ENCODE data around the gene PSMD3. TPM values are rescaled to one million over a fixed set of nuclear protein-coding genes. Genes with fewer than 3 reads are reported as not detected.

Gene PSMD3
- total RNA-seq, 1 donor: 94.8 TPM

DNA sequence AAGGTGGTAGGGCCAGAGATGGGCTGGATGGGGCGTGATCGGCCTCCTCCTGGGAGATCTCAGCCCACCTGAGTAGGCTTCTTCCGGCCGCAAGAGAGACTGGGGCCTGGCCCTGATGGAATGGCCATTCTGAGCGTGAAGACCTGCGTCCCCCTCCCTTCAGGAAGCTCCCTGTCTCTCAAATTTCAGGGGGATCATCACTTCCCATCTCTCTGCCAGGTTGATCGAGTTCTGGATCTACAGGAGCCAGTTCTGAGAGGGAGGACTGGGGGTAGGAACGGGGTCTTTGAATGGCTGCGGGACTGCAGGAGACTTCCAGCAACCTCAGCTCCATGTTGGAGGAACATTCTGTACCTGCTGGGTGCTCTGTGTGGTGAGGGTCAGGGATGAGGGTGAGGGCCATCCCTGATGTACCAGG, 27.1 kb upstream of the PSMD3 start:
- H3K27ac ChIP-seq (ENCODE audit: low read depth, low read length): no peak overlapping the region

DNA sequence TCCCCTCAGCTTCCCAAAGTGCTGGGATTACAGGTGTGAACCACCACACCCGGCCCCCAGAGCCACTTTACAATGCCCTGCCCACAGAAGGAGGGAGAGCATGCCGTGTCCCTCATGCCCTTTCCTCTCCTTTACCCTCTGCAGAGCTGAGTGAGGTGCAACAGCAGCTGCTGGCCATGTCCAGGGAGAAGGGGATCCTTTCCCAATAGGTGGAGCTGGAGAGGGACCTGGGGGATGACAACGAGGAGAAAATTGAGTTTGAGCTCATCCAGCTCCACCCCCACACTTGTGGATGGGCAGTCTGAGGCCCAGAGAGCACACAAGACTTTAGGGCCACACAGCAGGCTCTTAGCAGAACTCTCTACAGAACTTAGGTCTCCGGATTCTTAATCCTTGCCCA, 25.7 kb upstream of the PSMD3 start:
- Histone ChIP-seq H3K36me3 (ENCODE audit: insufficient read depth, low read length) (no peaks in the 10 kb centered on the region), H3K9me3 (ENCODE audit: low read depth, low read length) (no peaks in the 10 kb centered on the region), H3K4me1 (ENCODE audit: insufficient read depth, low read length) (peaks cover 10% of the 10 kb centered on the region), H3K27ac (ENCODE audit: low read depth, low read length) (no peak overlapping the region), H4K20me1 (ENCODE audit: insufficient read depth, low read length) (no peaks in the 10 kb centered on the region), H3K79me2 (ENCODE audit: insufficient read depth, low read length) (no peaks in the 10 kb centered on the region), H3K4me2 (ENCODE audit: insufficient read depth, low read length) (no peak overlapping the region), H2AFZ (ENCODE audit: low read length) (peak overlapping the region; percentile 22), H3K27me3 (ENCODE audit: insufficient read depth, low read length) (no peaks in the 10 kb centered on the region), H3K4me3 (ENCODE audit: insufficient read depth, low read length) (no peak overlapping the region)
- DNase-seq (ENCODE audit: insufficient read length, low spot score, missing footprints): no peak
- TF ChIP-seq, protein P1, sequence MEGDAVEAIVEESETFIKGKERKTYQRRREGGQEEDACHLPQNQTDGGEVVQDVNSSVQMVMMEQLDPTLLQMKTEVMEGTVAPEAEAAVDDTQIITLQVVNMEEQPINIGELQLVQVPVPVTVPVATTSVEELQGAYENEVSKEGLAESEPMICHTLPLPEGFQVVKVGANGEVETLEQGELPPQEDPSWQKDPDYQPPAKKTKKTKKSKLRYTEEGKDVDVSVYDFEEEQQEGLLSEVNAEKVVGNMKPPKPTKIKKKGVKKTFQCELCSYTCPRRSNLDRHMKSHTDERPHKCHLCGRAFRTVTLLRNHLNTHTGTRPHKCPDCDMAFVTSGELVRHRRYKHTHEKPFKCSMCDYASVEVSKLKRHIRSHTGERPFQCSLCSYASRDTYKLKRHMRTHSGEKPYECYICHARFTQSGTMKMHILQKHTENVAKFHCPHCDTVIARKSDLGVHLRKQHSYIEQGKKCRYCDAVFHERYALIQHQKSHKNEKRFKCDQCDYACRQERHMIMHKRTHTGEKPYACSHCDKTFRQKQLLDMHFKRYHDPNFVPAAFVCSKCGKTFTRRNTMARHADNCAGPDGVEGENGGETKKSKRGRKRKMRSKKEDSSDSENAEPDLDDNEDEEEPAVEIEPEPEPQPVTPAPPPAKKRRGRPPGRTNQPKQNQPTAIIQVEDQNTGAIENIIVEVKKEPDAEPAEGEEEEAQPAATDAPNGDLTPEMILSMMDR (IDR thresholded peaks at IDR 0.05; ENCODE audit: extremely low read depth, low read depth, low read length): no peak

More for the DNA sequence above, 27.1 kb upstream of the PSMD3 start:
- TF ChIP-seq, protein P1 (IDR thresholded peaks at IDR 0.05; ENCODE audit: extremely low read depth, low read depth, low read length): no peak
- Histone ChIP-seq H3K27me3 (ENCODE audit: insufficient read depth, low read length) (no peaks in the 10 kb centered on the region), H3K36me3 (ENCODE audit: insufficient read depth, low read length) (no peaks in the 10 kb centered on the region), H3K4me1 (ENCODE audit: insufficient read depth, low read length) (peaks cover 8% of the 10 kb centered on the region), H3K9me3 (ENCODE audit: low read depth, low read length) (no peaks in the 10 kb centered on the region), H3K79me2 (ENCODE audit: insufficient read depth, low read length) (no peaks in the 10 kb centered on the region), H3K4me3 (ENCODE audit: insufficient read depth, low read length) (peak overlapping the region; percentile 67), H3K4me2 (ENCODE audit: insufficient read depth, low read length) (peak overlapping the region; percentile 81), H2AFZ (ENCODE audit: low read length) (peak overlapping the region; percentile 95), H4K20me1 (ENCODE audit: insufficient read depth, low read length) (no peaks in the 10 kb centered on the region)
- DNase-seq (ENCODE audit: insufficient read length, low spot score, missing footprints): peak; percentile 3

DNA sequence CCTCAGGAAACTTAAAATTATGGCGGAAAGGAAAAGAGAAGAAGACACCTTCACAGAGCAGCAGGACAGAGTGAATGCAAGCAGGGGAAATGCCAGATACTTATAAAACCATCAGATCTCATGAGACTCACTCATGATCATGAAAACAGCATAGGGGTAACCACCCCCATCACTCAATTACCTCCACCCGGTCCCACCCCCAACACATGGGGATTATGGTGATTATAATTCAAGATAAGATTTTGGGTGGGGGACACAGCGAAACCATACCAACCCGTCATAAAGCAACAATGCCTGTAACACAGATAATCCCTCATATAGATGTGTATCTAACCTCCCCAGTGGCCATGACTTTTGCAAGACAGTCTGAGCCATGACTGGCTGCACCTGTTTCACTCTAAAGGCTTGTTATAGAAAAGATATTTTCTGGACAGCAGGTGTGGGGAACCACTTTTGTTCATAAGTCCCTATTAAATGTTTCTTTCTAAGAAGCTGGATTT, 24.8 kb upstream of the PSMD3 start:
- no peak for DNase-seq (ENCODE audit: insufficient read length, low spot score, missing footprints)

DNA sequence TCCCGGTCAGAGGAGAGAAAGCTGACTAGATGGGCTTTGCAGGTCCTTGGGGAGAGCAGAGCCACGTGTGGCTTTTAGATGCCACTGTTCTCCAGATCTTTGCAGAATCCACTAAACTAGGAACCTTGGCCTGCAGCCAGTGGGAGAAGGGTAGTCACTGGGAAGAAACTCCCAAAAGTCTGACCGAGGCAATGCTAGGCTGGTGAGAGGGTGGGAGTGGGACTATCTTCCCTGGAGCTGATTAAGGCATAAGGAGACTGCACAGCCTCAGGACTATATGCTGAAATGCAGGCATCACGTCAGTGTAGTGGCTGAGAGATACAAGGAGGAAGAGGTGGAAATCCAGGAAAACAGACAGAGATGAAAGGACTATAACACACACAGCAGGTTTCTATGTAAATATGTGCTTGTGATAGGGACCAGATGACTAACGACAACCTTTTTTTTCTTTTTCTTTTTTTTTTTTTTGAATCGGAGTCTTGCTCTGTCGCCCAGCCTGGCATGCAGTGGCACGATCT, 20.0 kb upstream of the PSMD3 start:
- H3K4me3 ChIP-seq (ENCODE audit: insufficient read depth, low read length): no peak overlapping the region
- TF ChIP-seq, protein P1 (IDR thresholded peaks at IDR 0.05; ENCODE audit: extremely low read depth, low read depth, low read length): no peak
- H4K20me1 ChIP-seq (ENCODE audit: insufficient read depth, low read length): no peaks in the 10 kb centered on the region
- no peak for DNase-seq (ENCODE audit: insufficient read length, low spot score, missing footprints)
- H3K79me2 ChIP-seq (ENCODE audit: insufficient read depth, low read length): no peaks in the 10 kb centered on the region
- H3K36me3 ChIP-seq (ENCODE audit: insufficient read depth, low read length): no peaks in the 10 kb centered on the region
- no peak overlapping the region for H3K27ac ChIP-seq (ENCODE audit: low read depth, low read length)
- H3K9me3 ChIP-seq (ENCODE audit: low read depth, low read length): no peaks in the 10 kb centered on the region
- H3K27me3 ChIP-seq (ENCODE audit: insufficient read depth, low read length): peaks cover 11% of the 10 kb centered on the region
- no peak overlapping the region for H3K4me2 ChIP-seq (ENCODE audit: insufficient read depth, low read length)
- H3K4me1 ChIP-seq (ENCODE audit: insufficient read depth, low read length): peaks cover 7% of the 10 kb centered on the region
- no peak overlapping the region for H2AFZ ChIP-seq (ENCODE audit: low read length)

More for the DNA sequence above, 24.8 kb upstream of the PSMD3 start:
- Histone ChIP-seq H3K79me2 (ENCODE audit: insufficient read depth, low read length) (no peaks in the 10 kb centered on the region), H3K4me3 (ENCODE audit: insufficient read depth, low read length) (no peak overlapping the region), H3K4me2 (ENCODE audit: insufficient read depth, low read length) (no peak overlapping the region), H3K9me3 (ENCODE audit: low read depth, low read length) (no peaks in the 10 kb centered on the region), H3K36me3 (ENCODE audit: insufficient read depth, low read length) (no peaks in the 10 kb centered on the region), H4K20me1 (ENCODE audit: insufficient read depth, low read length) (no peaks in the 10 kb centered on the region), H3K27ac (ENCODE audit: low read depth, low read length) (no peak overlapping the region), H3K4me1 (ENCODE audit: insufficient read depth, low read length) (peaks cover 15% of the 10 kb centered on the region), H3K27me3 (ENCODE audit: insufficient read depth, low read length) (no peaks in the 10 kb centered on the region), H2AFZ (ENCODE audit: low read length) (no peak overlapping the region)
- TF ChIP-seq, protein P1 (IDR thresholded peaks at IDR 0.05; ENCODE audit: extremely low read depth, low read depth, low read length): no peak

All from osteoblast (primary cell).